Astrocyte (in vitro differentiated cells and primary cell): ENCODE data around the gene FAM110D.

Experiments
- EZH2 ChIP-seq: IDR thresholded peaks from 2 replicates; pipeline ENCODE4 v1.6.1; 2012; ENCODE audit warnings: mild to moderate bottlenecking, low read length, inconsistent platforms; ENCODE audit not compliant: insufficient read depth
- TF ChIP-seq, protein P1 (sequence below): IDR thresholded peaks from 2 replicates; pipeline ENCODE4 v1.5.1; 2011; ENCODE audit warnings: low read depth, mild to moderate bottlenecking, inconsistent platforms, low read length, moderate library complexity; ENCODE audit not compliant: insufficient read depth

DNA sequence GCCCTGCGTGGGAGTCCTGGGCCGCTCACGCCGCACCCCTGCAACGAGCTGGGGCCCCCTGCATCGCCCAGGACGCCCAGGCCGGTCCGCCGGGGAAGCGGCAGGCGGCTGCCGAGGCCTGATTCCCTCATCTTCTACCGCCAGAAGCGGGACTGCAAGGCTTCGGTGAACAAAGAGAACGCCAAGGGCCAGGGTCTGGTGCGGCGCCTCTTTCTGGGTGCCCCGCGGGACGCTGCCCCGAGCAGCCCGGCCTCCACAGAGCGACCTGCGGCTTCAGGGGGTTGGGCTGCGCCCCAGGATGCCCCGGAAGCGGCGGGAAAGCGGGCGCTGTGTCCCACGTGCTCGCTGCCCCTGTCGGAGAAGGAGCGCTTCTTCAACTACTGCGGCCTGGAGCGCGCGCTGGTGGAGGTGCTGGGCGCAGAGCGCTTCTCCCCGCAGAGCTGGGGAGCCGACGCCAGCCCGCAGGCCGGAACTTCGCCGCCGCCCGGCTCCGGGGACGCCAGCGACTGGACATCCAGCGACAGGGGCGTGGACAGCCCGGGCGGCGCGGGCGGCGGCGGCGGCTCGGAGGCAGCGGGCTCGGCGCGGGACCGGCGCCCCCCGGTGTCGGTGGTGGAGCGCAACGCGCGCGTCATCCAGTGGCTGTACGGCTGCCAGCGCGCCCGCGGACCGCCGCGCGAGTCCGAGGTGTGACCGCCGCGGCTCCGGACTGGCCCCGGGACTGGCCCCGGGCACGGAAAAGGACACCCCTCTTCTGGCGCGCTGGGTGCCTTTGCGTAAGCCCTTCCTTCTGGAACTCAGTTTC lies 2.7 kb downstream of the FAM110D start:
- TF ChIP-seq EZH2, result no peak
- TF ChIP-seq, protein P1, sequence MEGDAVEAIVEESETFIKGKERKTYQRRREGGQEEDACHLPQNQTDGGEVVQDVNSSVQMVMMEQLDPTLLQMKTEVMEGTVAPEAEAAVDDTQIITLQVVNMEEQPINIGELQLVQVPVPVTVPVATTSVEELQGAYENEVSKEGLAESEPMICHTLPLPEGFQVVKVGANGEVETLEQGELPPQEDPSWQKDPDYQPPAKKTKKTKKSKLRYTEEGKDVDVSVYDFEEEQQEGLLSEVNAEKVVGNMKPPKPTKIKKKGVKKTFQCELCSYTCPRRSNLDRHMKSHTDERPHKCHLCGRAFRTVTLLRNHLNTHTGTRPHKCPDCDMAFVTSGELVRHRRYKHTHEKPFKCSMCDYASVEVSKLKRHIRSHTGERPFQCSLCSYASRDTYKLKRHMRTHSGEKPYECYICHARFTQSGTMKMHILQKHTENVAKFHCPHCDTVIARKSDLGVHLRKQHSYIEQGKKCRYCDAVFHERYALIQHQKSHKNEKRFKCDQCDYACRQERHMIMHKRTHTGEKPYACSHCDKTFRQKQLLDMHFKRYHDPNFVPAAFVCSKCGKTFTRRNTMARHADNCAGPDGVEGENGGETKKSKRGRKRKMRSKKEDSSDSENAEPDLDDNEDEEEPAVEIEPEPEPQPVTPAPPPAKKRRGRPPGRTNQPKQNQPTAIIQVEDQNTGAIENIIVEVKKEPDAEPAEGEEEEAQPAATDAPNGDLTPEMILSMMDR, result no peak
